ENCODE results near the gene ISCA1.

DNA sequence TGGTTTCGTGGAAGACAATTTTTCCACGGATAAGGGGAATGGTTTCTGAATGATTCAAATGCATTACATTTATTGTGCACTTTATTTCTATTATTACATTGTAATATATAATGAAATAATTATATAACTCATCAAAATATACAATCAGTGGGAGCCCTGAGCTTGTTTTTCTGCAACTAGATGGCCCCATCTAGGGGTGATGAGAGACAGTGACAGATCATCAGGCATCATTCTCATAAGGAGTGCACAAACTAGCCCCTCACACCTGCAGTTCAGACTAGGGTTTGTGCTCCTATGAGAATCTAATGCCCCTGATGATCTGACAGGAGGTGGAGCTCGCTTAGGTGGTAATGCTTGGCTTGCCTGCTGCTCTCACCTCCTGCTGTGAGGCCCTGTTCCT, 6.4 kb downstream of the ISCA1 start:
- TF ChIP-seq, protein P1, sequence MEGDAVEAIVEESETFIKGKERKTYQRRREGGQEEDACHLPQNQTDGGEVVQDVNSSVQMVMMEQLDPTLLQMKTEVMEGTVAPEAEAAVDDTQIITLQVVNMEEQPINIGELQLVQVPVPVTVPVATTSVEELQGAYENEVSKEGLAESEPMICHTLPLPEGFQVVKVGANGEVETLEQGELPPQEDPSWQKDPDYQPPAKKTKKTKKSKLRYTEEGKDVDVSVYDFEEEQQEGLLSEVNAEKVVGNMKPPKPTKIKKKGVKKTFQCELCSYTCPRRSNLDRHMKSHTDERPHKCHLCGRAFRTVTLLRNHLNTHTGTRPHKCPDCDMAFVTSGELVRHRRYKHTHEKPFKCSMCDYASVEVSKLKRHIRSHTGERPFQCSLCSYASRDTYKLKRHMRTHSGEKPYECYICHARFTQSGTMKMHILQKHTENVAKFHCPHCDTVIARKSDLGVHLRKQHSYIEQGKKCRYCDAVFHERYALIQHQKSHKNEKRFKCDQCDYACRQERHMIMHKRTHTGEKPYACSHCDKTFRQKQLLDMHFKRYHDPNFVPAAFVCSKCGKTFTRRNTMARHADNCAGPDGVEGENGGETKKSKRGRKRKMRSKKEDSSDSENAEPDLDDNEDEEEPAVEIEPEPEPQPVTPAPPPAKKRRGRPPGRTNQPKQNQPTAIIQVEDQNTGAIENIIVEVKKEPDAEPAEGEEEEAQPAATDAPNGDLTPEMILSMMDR (IDR thresholded peaks at IDR 0.05): no peak
- no peak for TF ChIP-seq POLR2A (IDR thresholded peaks at IDR 0.05)

Measured in uterus (tissue), 2 donors.